Cerebellar cortex (tissue), 1 donor: ENCODE data around the gene ABCG2.
A peak's percentile ranks its signal among the peaks of the same experiment; 100 is the strongest.
"Not testable (repeated sequence)": the region's sequence is repeated elsewhere in the genome, so short reads cannot be mapped to it uniquely, and the experiment has no call there.

Experiments
- DNase-seq: peaks from one replicate; pipeline ENCODE4 v3.0.0-alpha.2; 2015; ENCODE audit warnings: low spot score

The ABCG2 gene

GRCh38 chr4:88166608-88167007, 8.2 kb upstream of the ABCG2 start:
- no peak for DNase-seq

- DNase-seq = no peak
Measured at GRCh38 chr4:88163336-88163735, 4.9 kb upstream of the ABCG2 start.

- peak; percentile 76 for DNase-seq
Measured at GRCh38 chr4:88162626-88163025, 4.2 kb upstream of the ABCG2 start.

GRCh38 chr4:88159229-88159725, 838 bp upstream of the ABCG2 start:
- DNase-seq = no peak

- no peak for DNase-seq
Measured at GRCh38 chr4:88158038-88158488, 376 bp downstream of the ABCG2 start.

GRCh38 chr4:88152331-88152730, 6.1 kb downstream of the ABCG2 start:
- DNase-seq = not testable (repeated sequence)

GRCh38 chr4:88148560-88148959, 9.9 kb downstream of the ABCG2 start:
- DNase-seq = no peak

- DNase-seq = no peak
Measured at GRCh38 chr4:88147799-88148217, 10.6 kb downstream of the ABCG2 start.

GRCh38 chr4:88146891-88147290, 11.5 kb downstream of the ABCG2 start:
- DNase-seq = no peak

GRCh38 chr4:88144866-88145300, 13.6 kb downstream of the ABCG2 start:
- DNase-seq = no peak

- DNase-seq = no peak
Measured at GRCh38 chr4:88144048-88144447, 14.4 kb downstream of the ABCG2 start.

GRCh38 chr4:88143504-88143903, 14.9 kb downstream of the ABCG2 start:
- no peak for DNase-seq

GRCh38 chr4:88138561-88138960, 19.9 kb downstream of the ABCG2 start:
- no peak for DNase-seq

- no peak for DNase-seq
Measured at GRCh38 chr4:88137112-88137511, 21.3 kb downstream of the ABCG2 start.

GRCh38 chr4:88136249-88136648, 22.2 kb downstream of the ABCG2 start:
- no peak for DNase-seq

- no peak for DNase-seq
Measured at GRCh38 chr4:88135356-88135663, 23.1 kb downstream of the ABCG2 start.

- DNase-seq = no peak
Measured at GRCh38 chr4:88134536-88135355, 23.7 kb downstream of the ABCG2 start.

GRCh38 chr4:88134111-88134510, 24.3 kb downstream of the ABCG2 start:
- no peak for DNase-seq

- no peak for DNase-seq
Measured at GRCh38 chr4:88130544-88131305, 27.7 kb downstream of the ABCG2 start.

GRCh38 chr4:88130003-88130402, 28.4 kb downstream of the ABCG2 start:
- DNase-seq = no peak

GRCh38 chr4:88122260-88122659, 36.2 kb downstream of the ABCG2 start:
- DNase-seq = not testable (repeated sequence)

- no peak for DNase-seq
Measured at GRCh38 chr4:88119943-88120342, 38.5 kb downstream of the ABCG2 start.

GRCh38 chr4:88115587-88115986, 42.9 kb downstream of the ABCG2 start:
- DNase-seq = no peak
